ENCODE data around the gene RMND5B.
A peak's percentile ranks its signal among the peaks of the same experiment; 100 is the strongest.

Gene RMND5B

GRCh38 chr5:178150977-178151734 is 20.3 kb downstream of the RMND5B start:
- no CpG with 5 or more reads among the region's 11 CpGs for WGBS (ENCODE audit: insufficient coverage, insufficient read length)
- Histone ChIP-seq H3K27ac (ENCODE audit: low read length) (no peak overlapping the region), H3K4me3 (ENCODE audit: low read length) (no peak overlapping the region), H3K27me3 (ENCODE audit: control insufficient read depth, insufficient read depth, low read length) (no peaks in the 10 kb centered on the region), H3K36me3 (ENCODE audit: control insufficient read depth, insufficient read depth, low read length) (peaks cover 33% of the 10 kb centered on the region), H3K9me3 (ENCODE audit: control insufficient read depth, insufficient read depth, low read length) (no peaks in the 10 kb centered on the region), H3K4me1 (ENCODE audit: control insufficient read depth, insufficient read depth, low read length) (no peaks in the 10 kb centered on the region)
- no peak for DNase-seq (ENCODE audit: low read depth, low spot score)

DNA sequence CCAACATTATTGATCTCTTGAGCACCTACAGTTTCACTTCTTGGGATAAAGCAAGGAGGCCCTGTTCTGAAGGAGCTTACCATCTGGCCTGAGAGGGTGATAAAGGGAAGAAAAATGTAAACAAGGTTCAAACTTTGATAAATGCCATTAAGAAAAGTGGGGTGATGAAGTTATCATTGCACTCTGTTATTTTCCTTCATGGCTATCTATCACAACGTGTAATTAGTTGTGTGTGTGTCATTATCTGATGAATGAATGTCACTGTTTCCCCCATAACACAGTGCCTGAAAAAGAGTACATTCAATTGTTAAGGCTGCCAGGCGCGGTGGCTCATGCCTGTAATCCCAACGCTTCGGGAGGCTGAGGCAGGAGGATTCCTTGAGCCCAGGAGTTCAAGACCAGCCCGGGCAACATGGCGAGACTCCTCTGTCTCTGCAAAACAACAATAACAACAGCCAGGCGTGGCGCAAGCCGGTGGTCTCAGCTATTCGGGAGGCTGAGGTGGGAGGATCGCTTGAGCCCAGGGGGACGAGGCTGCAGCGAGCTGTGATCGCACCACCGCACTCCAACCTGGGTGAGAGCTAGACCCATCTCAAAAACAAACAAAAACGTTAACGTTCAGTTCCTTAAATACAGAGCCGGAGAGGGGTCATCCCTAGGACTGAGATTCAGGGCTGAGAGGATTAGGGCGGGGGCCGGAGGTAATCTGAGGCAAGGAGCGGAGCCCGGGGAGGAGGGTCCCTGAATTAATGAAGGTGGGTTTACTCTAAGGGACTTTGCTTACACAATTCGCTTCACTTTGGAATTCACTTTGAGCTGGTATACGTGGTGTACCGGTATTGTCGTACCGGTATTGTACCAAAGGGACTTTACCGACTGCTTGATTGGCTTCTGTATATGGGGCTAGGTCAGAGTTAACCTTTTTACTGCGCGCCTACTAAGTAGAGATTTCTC is 22.0 kb downstream of the RMND5B start:
- H3K36me3 ChIP-seq (ENCODE audit: control insufficient read depth, insufficient read depth, low read length): peaks cover 18% of the 10 kb centered on the region
- no peak for DNase-seq (ENCODE audit: low read depth, low spot score)

GRCh38 chr5:178153530-178154340 is 22.9 kb downstream of the RMND5B start, which contains the start of gene NHP2:
Gene NHP2 (minus strand): TSS chr5:178153885. CDS start chr5:178153817, 68 bp downstream.
- Histone ChIP-seq H3K27me3 (ENCODE audit: control insufficient read depth, insufficient read depth, low read length) (no peaks in the 10 kb centered on the region), H3K4me3 (ENCODE audit: low read length) (peak within 1 kb of the TSS; percentile 95), H3K27ac (ENCODE audit: low read length) (no peak within 1 kb of the TSS), H3K9me3 (ENCODE audit: control insufficient read depth, insufficient read depth, low read length) (no peaks in the 10 kb centered on the region), H3K36me3 (ENCODE audit: control insufficient read depth, insufficient read depth, low read length) (peaks cover 9% of the 10 kb centered on the region; the same call in 1 of the 2 replicates), H3K4me1 (ENCODE audit: control insufficient read depth, insufficient read depth, low read length) (no peaks in the 10 kb centered on the region)
- DNase-seq (ENCODE audit: low read depth, low spot score): peak; percentile 98
- no CpG with 5 or more reads among the region's 68 CpGs for WGBS (ENCODE audit: insufficient coverage, insufficient read length)

More for the DNA sequence above, 22.0 kb downstream of the RMND5B start:
- H3K9me3 ChIP-seq (ENCODE audit: control insufficient read depth, insufficient read depth, low read length): no peaks in the 10 kb centered on the region
- no peaks in the 10 kb centered on the region for H3K27me3 ChIP-seq (ENCODE audit: control insufficient read depth, insufficient read depth, low read length)
- H3K27ac ChIP-seq (ENCODE audit: low read length): no peak overlapping the region
- H3K4me3 ChIP-seq (ENCODE audit: low read length): peak overlapping the region; percentile 95; the same call in 1 of the 2 replicates
- no CpG with 5 or more reads among the region's 31 CpGs for WGBS (ENCODE audit: insufficient coverage, insufficient read length)
- no peaks in the 10 kb centered on the region for H3K4me1 ChIP-seq (ENCODE audit: control insufficient read depth, insufficient read depth, low read length)

- Histone ChIP-seq H3K27me3 (ENCODE audit: control insufficient read depth, insufficient read depth, low read length) (no peaks in the 10 kb centered on the region), H3K4me3 (ENCODE audit: low read length) (no peak overlapping the region), H3K36me3 (ENCODE audit: control insufficient read depth, insufficient read depth, low read length) (peaks cover 3% of the 10 kb centered on the region; the same call in 1 of the 2 replicates), H3K4me1 (ENCODE audit: control insufficient read depth, insufficient read depth, low read length) (no peaks in the 10 kb centered on the region), H3K9me3 (ENCODE audit: control insufficient read depth, insufficient read depth, low read length) (no peaks in the 10 kb centered on the region), H3K27ac (ENCODE audit: low read length) (no peak overlapping the region)
- no peak for DNase-seq (ENCODE audit: low read depth, low spot score)
- no CpG with 5 or more reads among the region's 8 CpGs for WGBS (ENCODE audit: insufficient coverage, insufficient read length)
Measured at GRCh38 chr5:178155065-178155464, 24.3 kb downstream of the RMND5B start.

GRCh38 chr5:178160176-178160575 is 29.4 kb downstream of the RMND5B start:
- Histone ChIP-seq H3K9me3 (ENCODE audit: control insufficient read depth, insufficient read depth, low read length) (no peaks in the 10 kb centered on the region), H3K27me3 (ENCODE audit: control insufficient read depth, insufficient read depth, low read length) (no peaks in the 10 kb centered on the region), H3K36me3 (ENCODE audit: control insufficient read depth, insufficient read depth, low read length) (no peaks in the 10 kb centered on the region), H3K4me1 (ENCODE audit: control insufficient read depth, insufficient read depth, low read length) (peaks cover 3% of the 10 kb centered on the region), H3K27ac (ENCODE audit: low read length) (no peak overlapping the region), H3K4me3 (ENCODE audit: low read length) (no peak overlapping the region)
- no peak for DNase-seq (ENCODE audit: low read depth, low spot score)
- WGBS (ENCODE audit: insufficient coverage, insufficient read length): no CpG with 5 or more reads among the region's 5 CpGs

DNA sequence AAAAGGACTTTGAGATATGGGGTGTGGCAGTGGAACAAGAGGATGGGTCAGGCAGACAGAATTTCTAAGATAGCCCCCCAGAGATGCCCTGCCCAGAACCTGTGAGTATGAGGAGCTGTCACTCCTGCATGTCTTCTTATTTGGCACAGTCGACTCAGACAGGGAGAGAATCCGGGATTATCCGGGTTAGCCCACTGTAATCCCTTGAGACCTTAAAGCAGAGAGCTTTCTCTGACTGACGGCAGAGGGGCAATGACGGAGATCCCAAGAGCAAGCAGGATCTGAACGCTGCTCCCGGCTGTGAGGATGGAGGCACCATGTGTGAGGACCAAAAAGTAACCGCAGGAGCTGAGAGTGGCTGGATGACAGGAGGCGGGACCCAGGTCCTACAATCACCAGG is 31.7 kb downstream of the RMND5B start:
- no peaks in the 10 kb centered on the region for H3K27me3 ChIP-seq (ENCODE audit: control insufficient read depth, insufficient read depth, low read length)
- WGBS (ENCODE audit: insufficient coverage, insufficient read length): no CpG with 5 or more reads among the region's 9 CpGs
- no peak overlapping the region for H3K27ac ChIP-seq (ENCODE audit: low read length)
- no peak overlapping the region for H3K4me3 ChIP-seq (ENCODE audit: low read length)
- H3K36me3 ChIP-seq (ENCODE audit: control insufficient read depth, insufficient read depth, low read length): no peaks in the 10 kb centered on the region
- no peak for DNase-seq (ENCODE audit: low read depth, low spot score)
- H3K4me1 ChIP-seq (ENCODE audit: control insufficient read depth, insufficient read depth, low read length): peaks cover 3% of the 10 kb centered on the region
- no peaks in the 10 kb centered on the region for H3K9me3 ChIP-seq (ENCODE audit: control insufficient read depth, insufficient read depth, low read length)

DNA sequence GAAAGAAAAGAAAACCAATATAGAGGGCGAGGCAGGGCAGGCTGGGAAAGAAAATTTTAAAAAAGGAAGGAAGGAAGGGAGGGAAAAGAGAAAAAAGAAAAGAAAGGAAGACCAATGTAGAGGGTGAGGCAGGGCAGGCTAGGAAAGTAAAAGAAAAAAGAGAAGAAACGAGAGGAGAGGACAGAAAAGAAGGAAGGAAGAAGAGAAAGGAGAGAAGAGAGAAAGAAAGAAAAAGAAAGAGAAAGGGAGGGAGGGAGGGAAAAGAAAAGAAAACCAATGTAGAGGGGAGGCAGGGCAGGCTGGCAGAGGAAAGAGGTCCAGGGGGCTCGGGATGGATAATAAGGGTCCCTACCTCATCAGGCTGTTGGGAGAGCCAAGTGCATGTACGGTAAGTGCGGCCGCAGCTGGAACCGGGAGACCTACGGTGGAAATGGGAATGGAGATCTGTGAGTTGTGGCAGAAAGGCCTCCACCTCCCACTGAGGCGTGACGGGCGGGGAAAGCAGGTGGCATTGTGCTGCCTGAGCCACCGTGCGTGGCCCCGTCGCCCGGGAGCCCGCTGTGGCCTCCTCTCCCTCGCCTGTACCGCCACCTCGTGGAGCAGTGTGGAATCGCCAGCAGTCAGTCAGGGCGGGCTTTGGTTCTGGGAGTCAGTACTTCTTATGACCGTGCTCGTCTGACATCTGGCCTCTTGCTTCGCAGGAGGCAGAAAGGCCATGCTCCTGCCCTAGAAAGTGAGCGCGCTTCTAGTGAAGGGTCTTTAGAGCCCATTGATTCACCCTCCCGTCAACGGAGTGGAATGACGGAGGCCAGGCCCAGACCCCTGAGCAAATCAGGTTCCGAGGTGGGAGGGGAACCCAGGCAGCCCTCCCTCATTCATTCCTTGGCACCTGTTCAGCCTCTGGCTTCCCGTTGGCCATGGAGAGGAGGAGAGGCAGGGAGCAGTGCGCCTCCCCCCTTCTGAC is 33.2 kb downstream of the RMND5B start:
- Histone ChIP-seq H3K36me3 (ENCODE audit: control insufficient read depth, insufficient read depth, low read length) (no peaks in the 10 kb centered on the region), H3K27ac (ENCODE audit: low read length) (no peak overlapping the region), H3K9me3 (ENCODE audit: control insufficient read depth, insufficient read depth, low read length) (no peaks in the 10 kb centered on the region), H3K4me1 (ENCODE audit: control insufficient read depth, insufficient read depth, low read length) (peaks cover 3% of the 10 kb centered on the region), H3K4me3 (ENCODE audit: low read length) (peak overlapping the region; percentile 8; the same call in 1 of the 2 replicates), H3K27me3 (ENCODE audit: control insufficient read depth, insufficient read depth, low read length) (no peaks in the 10 kb centered on the region)
- peak; percentile 84 for DNase-seq (ENCODE audit: low read depth, low spot score)
- no CpG with 5 or more reads among the region's 33 CpGs for WGBS (ENCODE audit: insufficient coverage, insufficient read length)

- no peaks in the 10 kb centered on the region for H3K27me3 ChIP-seq (ENCODE audit: control insufficient read depth, insufficient read depth, low read length)
- no peak for DNase-seq (ENCODE audit: low read depth, low spot score)
- no peak overlapping the region for H3K4me3 ChIP-seq (ENCODE audit: low read length)
- no peaks in the 10 kb centered on the region for H3K36me3 ChIP-seq (ENCODE audit: control insufficient read depth, insufficient read depth, low read length)
- WGBS (ENCODE audit: insufficient coverage, insufficient read length): no CpG with 5 or more reads among the region's 38 CpGs
- H3K27ac ChIP-seq (ENCODE audit: low read length): no peak overlapping the region
- H3K9me3 ChIP-seq (ENCODE audit: control insufficient read depth, insufficient read depth, low read length): no peaks in the 10 kb centered on the region
- peaks cover 3% of the 10 kb centered on the region for H3K4me1 ChIP-seq (ENCODE audit: control insufficient read depth, insufficient read depth, low read length)
Measured at GRCh38 chr5:178165581-178165980, 34.8 kb downstream of the RMND5B start.

DNA sequence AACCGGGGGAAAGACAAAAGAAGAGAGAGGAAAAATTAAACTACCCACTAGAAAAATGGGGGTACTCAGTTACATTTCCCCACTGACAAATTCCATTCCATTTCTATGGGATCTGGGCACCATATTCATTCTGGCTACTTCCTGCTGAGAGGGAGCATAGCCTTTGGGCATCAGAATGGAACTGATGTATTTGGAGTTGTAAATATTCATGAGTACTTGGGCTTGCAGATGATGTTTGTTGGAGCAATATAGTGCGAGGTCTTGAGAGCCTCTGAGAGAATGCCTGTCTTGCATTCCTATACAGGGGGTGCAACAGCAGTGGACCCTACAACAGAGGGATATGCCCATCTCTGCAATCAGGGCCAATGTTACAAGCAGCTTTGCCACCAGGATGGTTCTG is 39.6 kb downstream of the RMND5B start:
- Histone ChIP-seq H3K27me3 (ENCODE audit: control insufficient read depth, insufficient read depth, low read length) (no peaks in the 10 kb centered on the region), H3K27ac (ENCODE audit: low read length) (no peak overlapping the region), H3K4me1 (ENCODE audit: control insufficient read depth, insufficient read depth, low read length) (no peaks in the 10 kb centered on the region), H3K9me3 (ENCODE audit: control insufficient read depth, insufficient read depth, low read length) (no peaks in the 10 kb centered on the region), H3K4me3 (ENCODE audit: low read length) (no peak overlapping the region), H3K36me3 (ENCODE audit: control insufficient read depth, insufficient read depth, low read length) (no peaks in the 10 kb centered on the region)
- no peak for DNase-seq (ENCODE audit: low read depth, low spot score)
- WGBS (ENCODE audit: insufficient coverage, insufficient read length): no CpG with 5 or more reads among the region's 2 CpGs

Measured in iPS DF 6.9 (cell line).